Measurements from ENCODE around the gene EPB42. TPM values are rescaled to one million over a fixed set of nuclear protein-coding genes. Genes with fewer than 3 reads are reported as not detected.

The EPB42 gene
- total and polyA plus RNA-seq, 9 donors = 0.43 to 2.5 (median 0.66) TPM; not detected in 6

- Histone ChIP-seq H3K9me3 (no peaks in the 10 kb centered on the region), H3K27ac (no peak overlapping the region), H3K27me3 (no peaks in the 10 kb centered on the region), H3K4me3 (no peak overlapping the region), H3K36me3 (no peaks in the 10 kb centered on the region), H3K4me1 (ENCODE audit: insufficient read depth) (no peaks in the 10 kb centered on the region)
- DNase-seq = no peak
- TF ChIP-seq, protein P1, sequence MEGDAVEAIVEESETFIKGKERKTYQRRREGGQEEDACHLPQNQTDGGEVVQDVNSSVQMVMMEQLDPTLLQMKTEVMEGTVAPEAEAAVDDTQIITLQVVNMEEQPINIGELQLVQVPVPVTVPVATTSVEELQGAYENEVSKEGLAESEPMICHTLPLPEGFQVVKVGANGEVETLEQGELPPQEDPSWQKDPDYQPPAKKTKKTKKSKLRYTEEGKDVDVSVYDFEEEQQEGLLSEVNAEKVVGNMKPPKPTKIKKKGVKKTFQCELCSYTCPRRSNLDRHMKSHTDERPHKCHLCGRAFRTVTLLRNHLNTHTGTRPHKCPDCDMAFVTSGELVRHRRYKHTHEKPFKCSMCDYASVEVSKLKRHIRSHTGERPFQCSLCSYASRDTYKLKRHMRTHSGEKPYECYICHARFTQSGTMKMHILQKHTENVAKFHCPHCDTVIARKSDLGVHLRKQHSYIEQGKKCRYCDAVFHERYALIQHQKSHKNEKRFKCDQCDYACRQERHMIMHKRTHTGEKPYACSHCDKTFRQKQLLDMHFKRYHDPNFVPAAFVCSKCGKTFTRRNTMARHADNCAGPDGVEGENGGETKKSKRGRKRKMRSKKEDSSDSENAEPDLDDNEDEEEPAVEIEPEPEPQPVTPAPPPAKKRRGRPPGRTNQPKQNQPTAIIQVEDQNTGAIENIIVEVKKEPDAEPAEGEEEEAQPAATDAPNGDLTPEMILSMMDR (IDR thresholded peaks at IDR 0.05) = no peak
- TF ChIP-seq EP300 (IDR thresholded peaks at IDR 0.05) (no peak), POLR2A (IDR thresholded peaks at IDR 0.05) (no peak)
- intact Hi-C loops (cut with DNase I) = no loop called here
- WGBS, 3 donors = 91 to 98% (median 92%) methylated on average over 2 of the region's 2 CpGs
Observed at GRCh38 chr15:43165801-43166325, 55.0 kb downstream of the EPB42 start.

DNA sequence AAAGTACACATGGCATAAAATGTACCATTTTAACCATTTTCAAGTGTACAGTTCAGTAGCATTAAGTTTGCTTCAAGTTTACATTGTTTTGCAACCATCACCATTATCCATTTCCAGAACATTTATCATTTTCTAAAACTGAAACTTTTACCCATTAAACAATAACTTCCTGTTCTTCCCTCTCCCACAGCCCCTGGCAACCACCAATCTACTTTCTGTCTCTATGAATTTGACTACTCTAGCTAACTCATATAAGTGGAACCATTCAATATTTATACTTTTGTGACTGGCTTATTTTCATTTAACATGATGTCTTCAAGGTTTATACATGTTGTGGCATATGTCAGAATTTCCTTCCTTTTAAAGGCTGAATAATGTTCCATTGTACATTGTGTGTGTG lies 67.5 kb downstream of the EPB42 start:
- no peaks in the 10 kb centered on the region for H3K4me1 ChIP-seq (ENCODE audit: insufficient read depth)
- H3K36me3 ChIP-seq = no peaks in the 10 kb centered on the region
- H3K9me3 ChIP-seq = no peaks in the 10 kb centered on the region
- no peak overlapping the region for H3K27ac ChIP-seq
- intact Hi-C loops (cut with DNase I) = no loop called here
- no peak for TF ChIP-seq EP300 (IDR thresholded peaks at IDR 0.05)
- no peak for TF ChIP-seq POLR2A (IDR thresholded peaks at IDR 0.05)
- TF ChIP-seq, protein P1 (IDR thresholded peaks at IDR 0.05) = no peak
- H3K27me3 ChIP-seq = no peaks in the 10 kb centered on the region
- no peak overlapping the region for H3K4me3 ChIP-seq
- no peak for DNase-seq

GRCh38 chr15:43151688-43152087 lies 69.1 kb downstream of the EPB42 start:
- no peak for DNase-seq
- no peak for TF ChIP-seq POLR2A (IDR thresholded peaks at IDR 0.05)
- no peak for TF ChIP-seq EP300 (IDR thresholded peaks at IDR 0.05)
- TF ChIP-seq, protein P1 (IDR thresholded peaks at IDR 0.05) = no peak
- H3K4me1 ChIP-seq (ENCODE audit: insufficient read depth) = no peaks in the 10 kb centered on the region
- no peaks in the 10 kb centered on the region for H3K27me3 ChIP-seq
- H3K9me3 ChIP-seq = no peaks in the 10 kb centered on the region
- H3K36me3 ChIP-seq = no peaks in the 10 kb centered on the region
- intact Hi-C loops (cut with DNase I) = no loop called here
- H3K27ac ChIP-seq = no peak overlapping the region
- no peak overlapping the region for H3K4me3 ChIP-seq
- WGBS, 3 donors = 86 to 95% (median 91%) methylated on average over 2 of the region's 2 CpGs

GRCh38 chr15:43150191-43150929 lies 70.5 kb downstream of the EPB42 start:
- Histone ChIP-seq H3K27me3 (no peaks in the 10 kb centered on the region), H3K27ac (no peak overlapping the region), H3K4me3 (no peak overlapping the region), H3K36me3 (no peaks in the 10 kb centered on the region), H3K9me3 (no peaks in the 10 kb centered on the region), H3K4me1 (ENCODE audit: insufficient read depth) (no peaks in the 10 kb centered on the region)
- intact Hi-C loops (cut with DNase I) = no loop called here
- TF ChIP-seq POLR2A (IDR thresholded peaks at IDR 0.05) = no peak
- TF ChIP-seq, protein P1 (IDR thresholded peaks at IDR 0.05) = no peak
- no peak for TF ChIP-seq EP300 (IDR thresholded peaks at IDR 0.05)
- 79 to 84% (median 84%) methylated on average over 5 of the region's 5 CpGs for WGBS, 3 donors
- no peak for DNase-seq

Small RNAs within 50 kb of the gene (small RNA-seq; reads per million reads assigned to genes)
- gene RF00019 = not detected

Other genes starting within 250 kb of the EPB42 start
- 10 to 100 TPM; 21.2 to 34.1 (median 27.0) TPM for gene UBR1, start 115.0 kb downstream of the EPB42 start, total RNA-seq
- gene UBR1, start 115.0 kb downstream of the EPB42 start, polyA plus RNA-seq = 10 to 100 TPM in 1 of 2 donors, 1 to 10 TPM in 1; 7.5 to 14.6 TPM
- 10 to 100 TPM in 5 of 7 donors, 1 to 10 TPM in 2; 8.7 to 15.2 (median 13.8) TPM for gene TMEM62, start 87.4 kb downstream of the EPB42 start, total RNA-seq
- gene TMEM62, start 87.4 kb downstream of the EPB42 start, polyA plus RNA-seq = 10 to 100 TPM in 1 of 2 donors, 1 to 10 TPM in 1; 6.6 to 17.4 TPM
- 10 to 100 TPM; 25.2 to 55.3 (median 28.3) TPM for gene CCNDBP1, start 35.6 kb downstream of the EPB42 start, total RNA-seq
- gene CCNDBP1, start 35.6 kb downstream of the EPB42 start, polyA plus RNA-seq = 10 to 100 TPM; 34.2 to 69.7 TPM
- not detected for gene TGM5, start 45.9 kb upstream of the EPB42 start, total RNA-seq
- not detected for gene TGM5, start 45.9 kb upstream of the EPB42 start, polyA plus RNA-seq
- gene TGM7, start 81.2 kb upstream of the EPB42 start, total RNA-seq = 1 to 10 TPM in 1 of 7 donors, not detected in 6; 1.5 TPM
- not detected for gene TGM7, start 81.2 kb upstream of the EPB42 start, polyA plus RNA-seq
- gene LCMT2, start 109.6 kb upstream of the EPB42 start, total RNA-seq = 10 to 100 TPM in 4 of 7 donors, 1 to 10 TPM in 3; 4.4 to 13.4 (median 10.6) TPM
- 1 to 10 TPM; 4.6 to 7.9 TPM for gene LCMT2, start 109.6 kb upstream of the EPB42 start, polyA plus RNA-seq
- 10 to 100 TPM; 14.2 to 24.1 (median 20.5) TPM for gene ZSCAN29, start 150.0 kb upstream of the EPB42 start, total RNA-seq
- gene ZSCAN29, start 150.0 kb upstream of the EPB42 start, polyA plus RNA-seq = 10 to 100 TPM in 1 of 2 donors, 1 to 10 TPM in 1; 8.5 to 10.1 TPM
- 10 to 100 TPM; 10.8 to 17.0 (median 15.4) TPM for gene TUBGCP4, start 150.1 kb upstream of the EPB42 start, total RNA-seq
- 10 to 100 TPM in 1 of 2 donors, 1 to 10 TPM in 1; 5.0 to 15.7 TPM for gene TUBGCP4, start 150.1 kb upstream of the EPB42 start, polyA plus RNA-seq